NCI-H526 (cell line): ENCODE measurements around the gene RAD51B.
"Not testable (repeated sequence)": the region's sequence is repeated elsewhere in the genome, so short reads cannot be mapped to it uniquely, and the experiment has no call there.

Experiments
- DNase-seq, 2 experiments: peaks; one replicate each; lab custom pipeline; 2025; lab: John Stamatoyannopoulos, UW

Gene RAD51B

GRCh38 chr14:68655911-68656316 is 836.3 kb downstream of the RAD51B start:
- no peak for DNase-seq

- DNase-seq = no peak
These were observed 836.9 kb downstream of the RAD51B start for GRCh38 chr14:68656452-68656851.

GRCh38 chr14:68657300-68658028 is 837.9 kb downstream of the RAD51B start:
- DNase-seq = no peak

GRCh38 chr14:68658029-68658509 is 838.5 kb downstream of the RAD51B start:
- no peak for DNase-seq

- DNase-seq = no peak
These were observed 839.7 kb downstream of the RAD51B start for GRCh38 chr14:68658943-68659931.

- no peak for DNase-seq
These were observed 840.9 kb downstream of the RAD51B start for GRCh38 chr14:68660495-68660894.

- DNase-seq = peak in 1 of 2 experiments; percentile 45
These were observed 841.9 kb downstream of the RAD51B start for GRCh38 chr14:68661226-68662225.

GRCh38 chr14:68662392-68662791 is 842.8 kb downstream of the RAD51B start:
- DNase-seq = no peak

- DNase-seq = not testable (repeated sequence)
These were observed 843.2 kb downstream of the RAD51B start for GRCh38 chr14:68662826-68663225.

GRCh38 chr14:68663385-68664076 is 844.0 kb downstream of the RAD51B start:
- no peak for DNase-seq

- DNase-seq = no peak
These were observed 844.7 kb downstream of the RAD51B start for GRCh38 chr14:68664225-68664681.

- DNase-seq = no peak
These were observed 845.6 kb downstream of the RAD51B start for GRCh38 chr14:68665131-68665530.

GRCh38 chr14:68665792-68666204 is 846.2 kb downstream of the RAD51B start:
- no peak for DNase-seq

- DNase-seq = no peak
These were observed 846.7 kb downstream of the RAD51B start for GRCh38 chr14:68666236-68666635.

GRCh38 chr14:68666899-68667298 is 847.3 kb downstream of the RAD51B start:
- no peak for DNase-seq

GRCh38 chr14:68667313-68667791 is 847.8 kb downstream of the RAD51B start:
- no peak for DNase-seq

- DNase-seq = no peak
These were observed 848.4 kb downstream of the RAD51B start for GRCh38 chr14:68668028-68668427.

- DNase-seq = no peak
These were observed 849.0 kb downstream of the RAD51B start for GRCh38 chr14:68668531-68668930.

- DNase-seq = no peak
These were observed 849.5 kb downstream of the RAD51B start for GRCh38 chr14:68669111-68669511.

- no peak for DNase-seq
These were observed 850.2 kb downstream of the RAD51B start for GRCh38 chr14:68669603-68670358.
